Activated CD8-positive, alpha-beta memory T cell treated with anti-CD3 and anti-CD28 coated beads, Interleukin-2, amount 10 ng/mL, durations not matched to agents 7 days and 5 days (primary cell): ENCODE measurements around the gene HSD17B11. TPM values are rescaled to one million over a fixed set of nuclear protein-coding genes. Genes with fewer than 3 reads are reported as not detected.
"Not testable (repeated sequence)": the region's sequence is repeated elsewhere in the genome, so short reads cannot be mapped to it uniquely, and the experiment has no call there.

Experiments used
- ATAC-seq: fragments of 150-1000 bp; cut with Tn5 transposase; one replicate; pipeline ENCODE4 v1.10.0; 2021; ENCODE audit warnings: moderate library complexity
- CTCF ChIA-PET: fragments of 350-600 bp; sonication (Branson Sonifier 250); formaldehyde crosslinking; loops from one replicate; lab custom pipeline; 2021; ENCODE audit warnings: antibody characterized with exemption; lab: Charles Lee
- DNase-seq: peaks from one replicate; pipeline ENCODE4 v3.0.0-alpha.2; 2020
- H3K27ac Mint-ChIP-seq: one replicate; pipeline ENCODE4 v1.8.0; 2021; ENCODE audit warnings: mild to moderate bottlenecking, mixed read lengths
- H3K27me3 Mint-ChIP-seq: one replicate; pipeline ENCODE4 v1.8.0; 2021; ENCODE audit warnings: mixed read lengths
- H3K36me3 Mint-ChIP-seq: one replicate; pipeline ENCODE4 v1.8.0; 2021; ENCODE audit warnings: mild to moderate bottlenecking, mixed read lengths
- H3K4me1 Mint-ChIP-seq: one replicate; pipeline ENCODE4 v1.8.0; 2021; ENCODE audit warnings: mixed read lengths
- H3K4me3 Mint-ChIP-seq: one replicate; pipeline ENCODE4 v1.8.0; 2021; ENCODE audit warnings: mild to moderate bottlenecking, moderate library complexity, mixed read lengths
- H3K9me3 Mint-ChIP-seq: one replicate; pipeline ENCODE4 v1.8.0; 2022; ENCODE audit warnings: low read depth, mixed read lengths
- total RNA-seq, 2 experiments: library from RNA; stranded (reverse); gene quantifications; one replicate each; pipeline ENCODE4 v1.2.3, GENCODE V29; 2021

Gene HSD17B11
- 10 to 100 TPM; 30.0 to 31.9 TPM for total RNA-seq

GRCh38 chr4:87390891-87391575 lies at the start of gene HSD17B11:
TSS of gene HSD17B11 (minus strand) at chr4:87391188. CDS start at chr4:87391070, 118 bp downstream.
- no peaks in the 10 kb centered on the region for H3K27me3 Mint-ChIP-seq
- peak within 1 kb of the TSS; percentile 84 for H3K27ac Mint-ChIP-seq
- H3K4me3 Mint-ChIP-seq: peak within 1 kb of the TSS; percentile 81
- ATAC-seq (peak; percentile 99), DNase-seq (peak; percentile 92)
- H3K9me3 Mint-ChIP-seq: no peaks in the 10 kb centered on the region
- peaks cover 34% of the 10 kb centered on the region for H3K4me1 Mint-ChIP-seq
- CTCF ChIA-PET: interaction anchor here (0.6 to 5.8 kb wide), 15 partner anchors 9 to 172 kb away, joined by 3 to 39 read pairs (median 5); partner anchors contain the start of gene NUDT9
- peaks cover 23% of the 10 kb centered on the region for H3K36me3 Mint-ChIP-seq

- H3K9me3 Mint-ChIP-seq: no peaks in the 10 kb centered on the region
- CTCF ChIA-PET: no interaction called here
- H3K36me3 Mint-ChIP-seq: peaks cover 11% of the 10 kb centered on the region
- H3K4me3 Mint-ChIP-seq: no peak overlapping the region
- no peak overlapping the region for H3K27ac Mint-ChIP-seq
- no peak for ATAC-seq
- H3K27me3 Mint-ChIP-seq: no peaks in the 10 kb centered on the region
- no peak for DNase-seq
- H3K4me1 Mint-ChIP-seq: no peaks in the 10 kb centered on the region
Observed at GRCh38 chr4:87433342-87433741, 42.4 kb upstream of the HSD17B11 start.

- CTCF ChIA-PET: no interaction called here
- Mint-ChIP-seq H3K27ac (no peak overlapping the region), H3K4me1 (peaks cover 2% of the 10 kb centered on the region), H3K36me3 (peaks cover 6% of the 10 kb centered on the region), H3K9me3 (no peaks in the 10 kb centered on the region), H3K27me3 (no peaks in the 10 kb centered on the region), H3K4me3 (no peak overlapping the region)
- DNase-seq (no peak), ATAC-seq (no peak)
Observed at GRCh38 chr4:87430038-87430437, 39.0 kb upstream of the HSD17B11 start.

- Mint-ChIP-seq H3K36me3 (peaks cover 4% of the 10 kb centered on the region), H3K27ac (no peak overlapping the region), H3K27me3 (no peaks in the 10 kb centered on the region), H3K9me3 (no peaks in the 10 kb centered on the region), H3K4me1 (peaks cover 9% of the 10 kb centered on the region), H3K4me3 (no peak overlapping the region)
- ATAC-seq (no peak), DNase-seq (no peak)
- CTCF ChIA-PET: interaction anchor here (0.6 kb wide), 1 partner anchor 9 kb away, joined by 3 read pairs; no protein-coding TSS in a partner anchor
Observed at GRCh38 chr4:87428979-87429378, 38.0 kb upstream of the HSD17B11 start.

- Mint-ChIP-seq H3K27me3 (no peaks in the 10 kb centered on the region), H3K27ac (no peak overlapping the region), H3K36me3 (peaks cover 3% of the 10 kb centered on the region), H3K9me3 (no peaks in the 10 kb centered on the region), H3K4me3 (no peak overlapping the region), H3K4me1 (peaks cover 16% of the 10 kb centered on the region)
- CTCF ChIA-PET: no interaction called here
- ATAC-seq: no peak
- no peak for DNase-seq
Observed at GRCh38 chr4:87427518-87427868, 36.5 kb upstream of the HSD17B11 start.

- no peak for ATAC-seq
- Mint-ChIP-seq H3K9me3 (no peaks in the 10 kb centered on the region), H3K4me3 (no peak overlapping the region), H3K27ac (no peak overlapping the region), H3K36me3 (no peaks in the 10 kb centered on the region), H3K4me1 (peaks cover 17% of the 10 kb centered on the region), H3K27me3 (no peaks in the 10 kb centered on the region)
- CTCF ChIA-PET: interaction anchor here (0.6 kb wide), 1 partner anchor 16 kb away, joined by 3 read pairs; no protein-coding TSS in a partner anchor
- no peak for DNase-seq
Observed at GRCh38 chr4:87426865-87427517, 36.0 kb upstream of the HSD17B11 start.

GRCh38 chr4:87425711-87426110 lies 34.7 kb upstream of the HSD17B11 start:
- Mint-ChIP-seq H3K4me3 (no peak overlapping the region), H3K9me3 (no peaks in the 10 kb centered on the region), H3K27me3 (no peaks in the 10 kb centered on the region), H3K27ac (no peak overlapping the region), H3K36me3 (no peaks in the 10 kb centered on the region), H3K4me1 (peaks cover 24% of the 10 kb centered on the region)
- ATAC-seq: no peak
- CTCF ChIA-PET: no interaction called here
- no peak for DNase-seq

- H3K4me3 Mint-ChIP-seq: peak overlapping the region; percentile 96
- CTCF ChIA-PET: interaction anchor here (0.7 kb wide), 1 partner anchor 49 kb away, joined by 3 read pairs; no protein-coding TSS in a partner anchor
- not testable (repeated sequence) for H3K27me3 Mint-ChIP-seq, DNase-seq, H3K9me3 Mint-ChIP-seq, H3K27ac Mint-ChIP-seq, ATAC-seq, H3K36me3 Mint-ChIP-seq
- H3K4me1 Mint-ChIP-seq: peaks cover 24% of the 10 kb centered on the region
Observed at GRCh38 chr4:87424099-87424543, 33.1 kb upstream of the HSD17B11 start.

GRCh38 chr4:87423317-87424098 lies 32.5 kb upstream of the HSD17B11 start:
- peaks cover 24% of the 10 kb centered on the region for H3K4me1 Mint-ChIP-seq
- H3K36me3 Mint-ChIP-seq: no peaks in the 10 kb centered on the region
- ATAC-seq (no peak), DNase-seq (no peak)
- H3K4me3 Mint-ChIP-seq: peak overlapping the region; percentile 96
- peak overlapping the region; percentile 14 for H3K27ac Mint-ChIP-seq
- no peaks in the 10 kb centered on the region for H3K27me3 Mint-ChIP-seq
- H3K9me3 Mint-ChIP-seq: no peaks in the 10 kb centered on the region
- CTCF ChIA-PET: interaction anchor here (0.7 to 2.2 kb wide), 4 partner anchors 25 to 48 kb away, joined by 3 to 16 read pairs (median 5); partner anchors contain the start of gene HSD17B11

GRCh38 chr4:87422104-87423052 lies 31.4 kb upstream of the HSD17B11 start, which contains the start of gene NUDT9:
TSS of gene NUDT9 (plus strand) at chr4:87422573. CDS start at chr4:87422906, 333 bp downstream.
- Mint-ChIP-seq H3K4me3 (peak within 1 kb of the TSS; percentile 96), H3K27me3 (no peaks in the 10 kb centered on the region), H3K27ac (peak within 1 kb of the TSS; percentile 95), H3K36me3 (no peaks in the 10 kb centered on the region), H3K9me3 (no peaks in the 10 kb centered on the region), H3K4me1 (peaks cover 24% of the 10 kb centered on the region)
- ATAC-seq: peak; percentile 94
- DNase-seq: peak; percentile 92
- CTCF ChIA-PET: interaction anchor here (0.7 to 2.2 kb wide), 4 partner anchors 24 to 47 kb away, joined by 3 to 16 read pairs (median 5); partner anchors contain the start of gene HSD17B11

GRCh38 chr4:87420276-87420830 lies 29.4 kb upstream of the HSD17B11 start:
- ATAC-seq (no peak), DNase-seq (no peak)
- Mint-ChIP-seq H3K36me3 (no peaks in the 10 kb centered on the region), H3K27ac (no peak overlapping the region), H3K4me1 (peaks cover 22% of the 10 kb centered on the region), H3K9me3 (no peaks in the 10 kb centered on the region), H3K27me3 (no peaks in the 10 kb centered on the region), H3K4me3 (no peak overlapping the region)
- CTCF ChIA-PET: interaction anchor here (0.6 to 1.9 kb wide), 4 partner anchors 23 to 30 kb away, joined by 3 to 4 read pairs (median 4); partner anchors contain the start of gene HSD17B11
